Bronchial epithelial cell (primary cell): ENCODE data around the gene INS. TPM values are rescaled to one million over a fixed set of nuclear protein-coding genes. Genes with fewer than 3 reads are reported as not detected.

Source experiments
- DNase-seq: peaks from one replicate; pipeline ENCODE4 v3.0.0-alpha.2; 2010; ENCODE audit warnings: low read depth
- FAIRE-seq: peaks from 2 replicates; lab custom pipeline; 2011; peaks lifted over from hg19 to GRCh38; lab: Jason Lieb, UNC
- H3K27me3 ChIP-seq: 2 replicates; pipeline ENCODE4 v1.5.1; 2011; ENCODE audit warnings: low read length; ENCODE audit not compliant: control insufficient read depth, insufficient read depth
- H3K36me3 ChIP-seq: 2 replicates; pipeline ENCODE4 v1.5.1; 2011; ENCODE audit warnings: low read length; ENCODE audit not compliant: control insufficient read depth, insufficient read depth
- H3K4me3 ChIP-seq: 2 replicates; pipeline ENCODE4 v1.5.1; 2011; ENCODE audit warnings: mild to moderate bottlenecking, low read depth, low read length, control low read depth
- total RNA-seq: library from RNA; depleted of rRNA; stranded (reverse); fragments of >200 nt; gene quantifications from 2 replicates; pipeline ENCODE4 v1.2.1, GENCODE V29; 2014
- TF ChIP-seq, protein P1 (sequence below): IDR thresholded peaks from 2 replicates; pipeline ENCODE4 v1.5.1; 2011; ENCODE audit warnings: mild to moderate bottlenecking, moderate library complexity, low read length, control low read depth, inconsistent platforms; ENCODE audit not compliant: insufficient read depth, severe bottlenecking

The INS gene
- total RNA-seq, 1 donor from 2014 or later, result not detected

DNA sequence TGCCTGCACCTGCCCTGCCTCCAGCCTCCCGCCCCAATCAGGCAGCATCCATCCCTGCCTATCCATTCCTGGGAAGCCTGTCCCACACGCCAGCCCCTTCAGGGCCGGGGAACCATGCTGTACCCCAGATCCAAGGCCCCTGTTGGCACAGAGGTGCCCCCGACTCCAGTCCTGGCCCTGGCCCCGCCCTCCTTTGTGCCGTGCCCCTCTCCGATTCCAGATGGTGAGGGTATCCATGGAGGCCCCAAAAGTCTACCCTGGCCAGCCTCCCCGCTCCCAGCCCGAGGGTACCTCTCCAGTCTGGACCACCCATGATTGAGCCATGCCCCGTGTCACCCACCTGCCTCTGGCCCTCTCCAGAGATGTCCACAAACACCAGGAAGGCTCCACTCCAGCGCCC is 13.4 kb upstream of the INS start:
- Histone ChIP-seq H3K27me3 (no peaks in the 10 kb centered on the region), H3K36me3 (no peaks in the 10 kb centered on the region), H3K4me3 (no peak overlapping the region)
- TF ChIP-seq, protein P1, sequence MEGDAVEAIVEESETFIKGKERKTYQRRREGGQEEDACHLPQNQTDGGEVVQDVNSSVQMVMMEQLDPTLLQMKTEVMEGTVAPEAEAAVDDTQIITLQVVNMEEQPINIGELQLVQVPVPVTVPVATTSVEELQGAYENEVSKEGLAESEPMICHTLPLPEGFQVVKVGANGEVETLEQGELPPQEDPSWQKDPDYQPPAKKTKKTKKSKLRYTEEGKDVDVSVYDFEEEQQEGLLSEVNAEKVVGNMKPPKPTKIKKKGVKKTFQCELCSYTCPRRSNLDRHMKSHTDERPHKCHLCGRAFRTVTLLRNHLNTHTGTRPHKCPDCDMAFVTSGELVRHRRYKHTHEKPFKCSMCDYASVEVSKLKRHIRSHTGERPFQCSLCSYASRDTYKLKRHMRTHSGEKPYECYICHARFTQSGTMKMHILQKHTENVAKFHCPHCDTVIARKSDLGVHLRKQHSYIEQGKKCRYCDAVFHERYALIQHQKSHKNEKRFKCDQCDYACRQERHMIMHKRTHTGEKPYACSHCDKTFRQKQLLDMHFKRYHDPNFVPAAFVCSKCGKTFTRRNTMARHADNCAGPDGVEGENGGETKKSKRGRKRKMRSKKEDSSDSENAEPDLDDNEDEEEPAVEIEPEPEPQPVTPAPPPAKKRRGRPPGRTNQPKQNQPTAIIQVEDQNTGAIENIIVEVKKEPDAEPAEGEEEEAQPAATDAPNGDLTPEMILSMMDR, result no peak
- FAIRE-seq, result no peak
- DNase-seq, result no peak

GRCh38 chr11:2173761-2174160 is 12.8 kb upstream of the INS start:
- TF ChIP-seq, protein P1, result no peak
- no peak for FAIRE-seq
- Histone ChIP-seq H3K4me3 (no peak overlapping the region), H3K36me3 (no peaks in the 10 kb centered on the region), H3K27me3 (no peaks in the 10 kb centered on the region)
- no peak for DNase-seq

GRCh38 chr11:2173150-2173693 is 12.2 kb upstream of the INS start:
- DNase-seq, result no peak
- Histone ChIP-seq H3K4me3 (no peak overlapping the region), H3K27me3 (no peaks in the 10 kb centered on the region), H3K36me3 (no peaks in the 10 kb centered on the region)
- TF ChIP-seq, protein P1, result peak; percentile 47
- peak; percentile 47 for FAIRE-seq

- Histone ChIP-seq H3K27me3 (no peaks in the 10 kb centered on the region), H3K4me3 (no peak overlapping the region), H3K36me3 (no peaks in the 10 kb centered on the region)
- TF ChIP-seq, protein P1, result no peak
- DNase-seq, result no peak
- no peak for FAIRE-seq
Observed at GRCh38 chr11:2172676-2173075, 11.7 kb upstream of the INS start.

GRCh38 chr11:2171591-2172003 is 10.6 kb upstream of the INS start, which contains the start of gene TH:
Gene TH, minus strand, starts transcription at chr11:2171815. Its CDS starts 29 bp downstream, at chr11:2171786.
- H3K36me3 ChIP-seq, result no peaks in the 10 kb centered on the region
- TF ChIP-seq, protein P1, result no peak
- H3K27me3 ChIP-seq, result no peaks in the 10 kb centered on the region
- FAIRE-seq (no peak), DNase-seq (no peak)
- H3K4me3 ChIP-seq, result no peak within 1 kb of the TSS
